HG03558 (cell line): Measurements from ENCODE around the gene HNRNPR.
"Not testable (repeated sequence)": the region's sequence is repeated elsewhere in the genome, so short reads cannot be mapped to it uniquely, and the experiment has no call there.

Experiments used
- ATAC-seq: cut with Tn5 transposase; IDR thresholded peaks from one replicate; pipeline ENCODE4 v1.9.1; 2021; ENCODE audit warnings: moderate number of reproducible peaks; ENCODE audit not compliant: unreplicated experiment; ENCODE audit errors: extremely low read depth

HNRNPR gene

GRCh38 chr1:23258082-23258481, 86.0 kb downstream of the HNRNPR start:
- ATAC-seq, result not testable (repeated sequence)

- not testable (repeated sequence) for ATAC-seq
These were observed 86.7 kb downstream of the HNRNPR start for GRCh38 chr1:23257371-23257770.
